Measurements from ENCODE around the gene TMEM135. TPM values are rescaled to one million over a fixed set of nuclear protein-coding genes. Genes with fewer than 3 reads are reported as not detected.

The TMEM135 gene
- total RNA-seq, 2 donors from 2014 or later = 23.9 to 25.3 TPM

- no peak overlapping the region for H3K27ac Mint-ChIP-seq
- no peak for DNase-seq
- peaks cover 2% of the 10 kb centered on the region for H3K36me3 Mint-ChIP-seq (ENCODE audit: low read depth)
- ATAC-seq = no peak
- H3K27me3 Mint-ChIP-seq = peaks cover 34% of the 10 kb centered on the region
- no peaks in the 10 kb centered on the region for H3K9me3 ChIP-seq (ENCODE audit: control insufficient read depth, low read length, poor library complexity, severe bottlenecking)
- no peaks in the 10 kb centered on the region for H3K4me1 Mint-ChIP-seq
- H3K4me3 Mint-ChIP-seq = no peak overlapping the region
Measured at GRCh38 chr11:87368151-87368550, 330.4 kb downstream of the TMEM135 start.

- no peak overlapping the region for H3K4me3 Mint-ChIP-seq
- H3K9me3 ChIP-seq (ENCODE audit: control insufficient read depth, low read length, poor library complexity, severe bottlenecking) = no peaks in the 10 kb centered on the region
- no peak overlapping the region for H3K27ac Mint-ChIP-seq
- DNase-seq (no peak), ATAC-seq (no peak)
- H3K27me3 Mint-ChIP-seq = peaks cover 39% of the 10 kb centered on the region
- H3K4me1 Mint-ChIP-seq = no peaks in the 10 kb centered on the region
- peaks cover 2% of the 10 kb centered on the region for H3K36me3 Mint-ChIP-seq (ENCODE audit: low read depth)
Measured at GRCh38 chr11:87368858-87369480, 331.2 kb downstream of the TMEM135 start.

GRCh38 chr11:87369888-87370287, 332.2 kb downstream of the TMEM135 start:
- Mint-ChIP-seq H3K27me3 (peaks cover 48% of the 10 kb centered on the region), H3K4me3 (no peak overlapping the region), H3K36me3 (ENCODE audit: low read depth) (peaks cover 2% of the 10 kb centered on the region), H3K4me1 (no peaks in the 10 kb centered on the region), H3K27ac (no peak overlapping the region)
- H3K9me3 ChIP-seq (ENCODE audit: control insufficient read depth, low read length, poor library complexity, severe bottlenecking) = no peaks in the 10 kb centered on the region
- DNase-seq (no peak), ATAC-seq (no peak)

- Mint-ChIP-seq H3K36me3 (ENCODE audit: low read depth) (peaks cover 4% of the 10 kb centered on the region), H3K27me3 (peaks cover 60% of the 10 kb centered on the region), H3K4me1 (no peaks in the 10 kb centered on the region), H3K27ac (no peak overlapping the region), H3K4me3 (no peak overlapping the region)
- no peaks in the 10 kb centered on the region for H3K9me3 ChIP-seq (ENCODE audit: control insufficient read depth, low read length, poor library complexity, severe bottlenecking)
- ATAC-seq = no peak
- no peak for DNase-seq
Measured at GRCh38 chr11:87372065-87372464, 334.3 kb downstream of the TMEM135 start.

Other genes starting within 250 kb of the TMEM135 start
- not detected for gene PRSS23, start 237.4 kb upstream of the TMEM135 start, total RNA-seq
- under 1 TPM in 1 of 2 donors, not detected in 1; 0.02 TPM for gene FZD4, start 82.5 kb upstream of the TMEM135 start, total RNA-seq

Measured in T-helper 17 cell (primary cell).